GM21367 (cell line): ENCODE data around the gene ARMH1.
"Not testable (repeated sequence)": the region's sequence is repeated elsewhere in the genome, so short reads cannot be mapped to it uniquely, and the experiment has no call there.

Experiments used
- ATAC-seq: cut with Tn5 transposase; IDR thresholded peaks from one replicate; pipeline ENCODE4 v1.9.1; 2021; ENCODE audit not compliant: unreplicated experiment

Gene ARMH1

GRCh38 chr1:44664730-44665370, 9.7 kb upstream of the ARMH1 start:
- no peak for ATAC-seq

DNA sequence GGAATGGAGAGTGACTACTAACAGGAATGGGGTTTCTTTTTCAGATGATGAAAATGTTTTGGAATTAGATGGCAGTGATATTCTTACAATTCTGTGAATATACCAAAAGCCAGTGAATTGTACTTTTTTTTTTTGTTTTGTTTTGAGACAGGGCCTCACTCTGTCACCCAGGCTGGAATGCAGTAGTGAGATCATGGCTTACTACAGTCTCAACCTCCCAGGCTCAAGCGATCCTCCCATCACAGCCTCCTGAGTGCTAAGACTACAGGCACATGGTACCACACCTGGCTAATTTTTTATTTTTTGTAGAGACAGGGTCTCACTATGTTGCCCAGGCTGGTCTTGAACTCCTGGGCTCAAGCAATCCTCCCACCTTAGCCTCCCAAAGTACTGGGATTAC, 7.8 kb upstream of the ARMH1 start:
- ATAC-seq, result not testable (repeated sequence)

GRCh38 chr1:44670751-44671640, 3.5 kb upstream of the ARMH1 start:
- no peak for ATAC-seq

- no peak for ATAC-seq
These were observed 2.1 kb upstream of the ARMH1 start for GRCh38 chr1:44672254-44672955.

DNA sequence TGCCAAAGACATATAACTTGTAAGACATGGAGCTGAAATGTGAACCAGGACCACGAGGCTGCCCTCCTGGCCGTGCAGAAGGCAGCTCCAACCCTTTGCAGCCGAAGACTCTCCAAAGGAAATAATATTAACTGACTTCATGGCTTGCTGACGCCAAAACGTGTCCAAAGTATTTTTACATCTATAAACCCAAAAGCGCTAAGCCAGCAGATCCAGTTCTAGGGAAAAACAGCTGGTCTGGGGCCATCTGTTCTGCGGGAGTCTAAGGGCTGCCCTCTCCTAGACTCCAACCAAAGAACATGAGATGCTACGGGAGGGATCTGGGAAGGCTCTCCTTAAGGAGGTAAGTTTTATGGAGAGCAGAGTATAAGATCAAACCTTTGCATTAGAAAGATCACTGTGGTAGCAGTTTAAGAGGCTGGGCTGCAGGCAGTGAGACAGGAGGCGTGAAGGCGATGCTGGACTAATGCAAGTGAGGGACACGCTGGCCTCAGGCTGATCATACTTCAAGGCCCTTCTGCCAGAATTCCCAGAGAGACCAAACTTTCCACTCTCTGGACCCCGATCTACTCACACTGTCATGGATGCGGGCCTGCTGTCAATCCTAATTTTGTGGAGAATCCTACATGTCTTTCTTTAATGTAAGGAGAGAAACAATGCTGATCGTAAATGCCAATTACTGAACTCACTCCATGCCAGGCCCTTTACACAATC, 1.4 kb upstream of the ARMH1 start:
- no peak for ATAC-seq

DNA sequence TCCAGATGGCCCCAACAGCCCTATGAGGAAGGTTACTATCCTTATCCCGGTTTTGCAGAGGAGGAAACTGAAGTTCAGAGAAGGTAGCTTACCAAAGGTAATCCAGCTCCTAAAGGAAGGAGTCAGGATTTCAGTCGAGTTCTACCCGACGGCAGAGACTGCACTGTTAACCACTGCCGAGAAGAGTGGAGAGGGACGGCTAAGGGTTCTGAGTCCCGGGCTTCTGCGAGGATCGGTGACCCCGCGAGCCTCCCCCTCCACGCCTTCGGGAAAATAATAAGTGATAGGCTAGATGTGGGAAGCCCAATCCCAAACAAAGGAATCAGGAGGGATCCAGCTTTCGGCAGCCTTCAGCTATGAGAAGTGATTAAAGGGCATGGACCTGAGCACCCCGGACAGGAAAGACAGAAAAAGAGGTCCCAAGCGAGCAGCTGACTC, 820 bp upstream of the ARMH1 start:
- ATAC-seq, result peak; percentile 2

DNA sequence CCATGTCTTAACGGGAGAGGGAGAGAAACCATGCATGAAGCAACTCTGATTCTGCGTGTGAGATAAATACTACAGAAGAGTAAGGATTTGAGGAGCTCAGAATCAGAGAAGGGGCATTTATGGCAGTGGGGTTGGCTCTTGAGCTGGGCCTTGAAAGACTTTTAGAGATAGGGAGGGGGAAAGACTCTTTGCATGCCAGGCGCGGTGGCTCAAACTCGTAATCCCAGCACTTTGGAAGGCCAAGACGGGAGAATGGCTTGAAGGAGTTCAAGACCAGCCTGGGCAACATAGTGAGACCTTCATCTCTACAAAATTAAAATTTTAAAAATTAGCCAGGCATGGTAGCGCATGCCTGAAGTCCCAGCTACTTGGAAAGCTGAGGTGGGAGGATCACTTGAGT, 672 bp downstream of the ARMH1 start:
- no peak for ATAC-seq

DNA sequence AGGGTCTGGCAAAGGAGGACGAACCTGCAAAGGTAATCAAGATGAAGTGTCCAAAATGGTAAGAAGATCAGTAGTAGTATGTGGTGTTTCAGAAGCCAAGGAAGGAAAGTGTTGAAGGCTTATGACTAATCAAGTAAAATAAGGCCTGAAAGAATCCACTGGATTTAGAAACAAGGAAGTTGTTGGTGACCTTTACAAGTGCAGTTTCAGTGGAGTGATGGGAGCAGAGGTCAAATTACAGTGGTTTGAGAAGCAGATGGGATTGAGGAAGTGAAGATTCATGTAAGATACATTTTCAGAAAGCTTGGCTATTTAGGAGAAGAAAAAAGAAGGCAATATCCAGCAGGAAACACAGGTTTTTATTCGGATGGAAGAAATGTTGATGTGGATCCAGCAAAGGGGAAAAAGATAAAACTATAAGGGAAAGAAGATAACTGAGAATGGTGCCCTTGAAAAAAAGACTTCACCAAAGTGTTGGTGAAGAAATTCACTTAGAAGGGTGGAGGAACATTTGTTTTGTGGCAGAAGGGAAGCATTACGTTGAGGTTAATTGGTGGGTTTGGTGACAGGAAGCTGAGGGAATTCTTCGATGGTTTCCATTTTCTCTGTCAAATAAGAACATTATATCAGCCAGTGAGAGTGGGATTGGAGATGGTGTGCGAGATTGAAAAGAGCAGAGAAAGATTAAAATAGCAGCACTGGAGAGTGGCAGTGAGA, 2.1 kb downstream of the ARMH1 start:
- no peak for ATAC-seq

DNA sequence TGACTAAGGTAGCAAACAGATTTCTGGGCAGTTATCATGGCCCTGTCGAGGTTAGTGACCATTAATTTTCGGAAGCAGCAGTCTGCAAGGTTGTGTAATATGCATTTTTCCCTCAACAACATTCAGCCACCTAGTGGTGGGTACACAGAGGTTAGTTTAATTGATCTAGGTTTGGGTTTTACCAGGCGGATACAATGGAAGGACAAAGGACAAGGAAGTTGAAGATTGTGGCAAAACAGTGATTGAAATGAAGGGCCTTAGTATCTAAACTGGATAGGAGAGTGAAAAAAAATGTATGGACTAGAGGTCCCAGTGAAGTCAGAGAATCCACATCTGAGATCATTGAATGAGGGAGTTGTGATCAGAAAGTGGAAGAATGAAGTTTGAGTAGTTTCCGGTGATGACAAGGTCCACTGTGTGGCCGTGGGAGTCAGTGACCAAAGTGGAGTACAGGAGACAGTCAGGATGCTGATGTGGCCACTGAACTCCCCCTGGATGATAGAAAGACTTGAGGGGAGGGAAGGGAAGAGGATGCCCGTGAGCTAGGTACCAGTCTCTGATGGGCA, 2.8 kb downstream of the ARMH1 start:
- ATAC-seq, result no peak

GRCh38 chr1:44678120-44678519, 3.6 kb downstream of the ARMH1 start:
- no peak for ATAC-seq

GRCh38 chr1:44678626-44679025, 4.1 kb downstream of the ARMH1 start:
- ATAC-seq, result no peak

GRCh38 chr1:44679468-44679867, 5.0 kb downstream of the ARMH1 start:
- no peak for ATAC-seq

- no peak for ATAC-seq
These were observed 7.7 kb downstream of the ARMH1 start for GRCh38 chr1:44681905-44682882.

GRCh38 chr1:44682883-44683265, 8.4 kb downstream of the ARMH1 start:
- ATAC-seq, result no peak

DNA sequence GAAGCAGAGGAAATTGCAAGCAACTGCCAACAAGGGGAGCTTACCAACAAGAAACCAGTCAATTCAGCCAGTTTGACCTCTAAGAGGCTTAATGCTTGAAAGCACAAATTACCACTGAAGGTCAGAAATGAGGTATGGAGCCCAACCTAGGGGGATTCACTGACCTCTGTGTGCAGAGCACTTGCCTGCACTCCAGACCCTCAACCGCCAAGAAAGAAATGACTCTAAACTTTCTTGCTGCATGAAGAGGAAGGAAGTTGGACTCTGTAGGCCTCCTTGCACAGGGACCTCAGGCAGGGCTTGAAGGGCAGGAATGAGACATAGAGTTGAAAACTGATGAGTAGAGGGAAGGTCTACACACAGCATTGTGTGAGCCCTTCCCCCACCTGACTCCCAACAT, 10.0 kb downstream of the ARMH1 start:
- ATAC-seq, result no peak

- no peak for ATAC-seq
These were observed 10.7 kb downstream of the ARMH1 start for GRCh38 chr1:44685218-44685617.

DNA sequence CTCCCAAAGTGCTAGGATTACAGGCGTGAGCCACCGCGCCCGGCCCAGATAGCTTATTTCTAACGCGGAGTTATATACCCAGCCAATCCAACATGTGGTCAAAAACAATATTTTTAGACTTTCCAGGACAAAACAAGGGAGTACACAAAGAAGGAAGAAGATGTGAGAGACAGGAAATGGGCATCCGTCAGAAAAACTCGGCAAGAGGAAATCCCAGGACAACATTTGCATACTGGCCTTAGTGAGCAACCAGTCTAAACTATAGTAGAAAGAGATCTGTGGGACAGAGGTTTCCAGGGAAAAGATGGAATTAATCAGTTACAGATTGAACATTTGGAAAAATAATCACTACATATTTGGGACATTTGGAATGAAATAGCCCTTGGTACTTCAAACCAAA, 11.4 kb downstream of the ARMH1 start:
- no peak for ATAC-seq

- ATAC-seq, result no peak
These were observed 14.4 kb downstream of the ARMH1 start for GRCh38 chr1:44688760-44689446.

DNA sequence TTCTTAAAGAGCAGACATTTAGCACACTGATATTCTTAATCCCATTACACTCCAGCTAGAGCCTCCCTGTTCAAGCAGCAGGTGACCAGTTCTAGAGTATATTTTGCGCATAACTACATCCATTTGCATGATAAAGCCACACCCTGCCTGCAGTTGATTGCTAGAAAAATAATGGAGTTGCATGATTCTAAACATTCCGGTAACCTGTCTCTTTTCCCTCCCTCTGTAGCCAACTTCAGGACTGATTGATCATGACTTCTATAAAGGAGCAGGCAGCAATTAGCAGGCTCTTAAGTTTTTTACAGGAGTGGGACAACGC, 14.9 kb downstream of the ARMH1 start:
- no peak for ATAC-seq
